ENCODE measurements around the gene TMEM269.

TMEM269 gene

GRCh38 chr1:42835422-42835821, 50.6 kb downstream of the TMEM269 start:
- H3K4me3 Mint-ChIP-seq, result no peak overlapping the region
- no peaks in the 10 kb centered on the region for H3K9me3 Mint-ChIP-seq (ENCODE audit: low read depth)
- H3K36me3 Mint-ChIP-seq, result peaks cover 6% of the 10 kb centered on the region
- H3K4me1 Mint-ChIP-seq (ENCODE audit: low read depth), result no peaks in the 10 kb centered on the region
- H3K27me3 Mint-ChIP-seq, result no peaks in the 10 kb centered on the region
- no peak overlapping the region for H3K27ac Mint-ChIP-seq

DNA sequence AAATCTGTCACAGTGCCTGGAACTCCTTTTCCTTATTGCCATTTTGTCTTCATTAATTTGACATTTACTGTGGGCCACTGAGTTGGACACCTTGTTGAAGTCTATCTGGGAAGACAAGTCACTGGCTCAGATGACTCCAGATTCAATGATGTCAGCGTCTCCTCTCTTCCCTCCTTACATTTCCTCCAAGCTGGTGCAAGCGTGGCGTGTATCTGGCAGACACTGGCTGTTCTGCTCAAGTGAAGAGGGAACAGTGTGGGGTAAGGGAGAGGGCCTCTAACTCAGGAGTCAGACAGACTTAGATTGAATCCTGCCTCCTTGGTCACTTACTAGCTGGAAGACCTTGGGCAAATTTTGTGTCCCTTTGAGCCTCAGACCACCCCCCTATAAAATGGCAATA, 52.9 kb downstream of the TMEM269 start:
- H3K27me3 Mint-ChIP-seq, result no peaks in the 10 kb centered on the region
- H3K4me3 Mint-ChIP-seq, result no peak overlapping the region
- H3K36me3 Mint-ChIP-seq, result peaks cover 3% of the 10 kb centered on the region
- no peaks in the 10 kb centered on the region for H3K4me1 Mint-ChIP-seq (ENCODE audit: low read depth)
- H3K27ac Mint-ChIP-seq, result no peak overlapping the region
- no peaks in the 10 kb centered on the region for H3K9me3 Mint-ChIP-seq (ENCODE audit: low read depth)

- Mint-ChIP-seq H3K27me3 (no peaks in the 10 kb centered on the region), H3K4me1 (ENCODE audit: low read depth) (no peaks in the 10 kb centered on the region), H3K4me3 (no peak overlapping the region), H3K9me3 (ENCODE audit: low read depth) (no peaks in the 10 kb centered on the region), H3K27ac (no peak overlapping the region), H3K36me3 (peaks cover 7% of the 10 kb centered on the region)
Observed at GRCh38 chr1:42838482-42839190, 53.8 kb downstream of the TMEM269 start.

- H3K36me3 Mint-ChIP-seq, result peaks cover 7% of the 10 kb centered on the region
- H3K4me3 Mint-ChIP-seq, result no peak overlapping the region
- H3K9me3 Mint-ChIP-seq (ENCODE audit: low read depth), result no peaks in the 10 kb centered on the region
- H3K27ac Mint-ChIP-seq, result no peak overlapping the region
- no peaks in the 10 kb centered on the region for H3K27me3 Mint-ChIP-seq
- H3K4me1 Mint-ChIP-seq (ENCODE audit: low read depth), result peaks cover 3% of the 10 kb centered on the region
Observed at GRCh38 chr1:42841010-42841409, 56.2 kb downstream of the TMEM269 start.

DNA sequence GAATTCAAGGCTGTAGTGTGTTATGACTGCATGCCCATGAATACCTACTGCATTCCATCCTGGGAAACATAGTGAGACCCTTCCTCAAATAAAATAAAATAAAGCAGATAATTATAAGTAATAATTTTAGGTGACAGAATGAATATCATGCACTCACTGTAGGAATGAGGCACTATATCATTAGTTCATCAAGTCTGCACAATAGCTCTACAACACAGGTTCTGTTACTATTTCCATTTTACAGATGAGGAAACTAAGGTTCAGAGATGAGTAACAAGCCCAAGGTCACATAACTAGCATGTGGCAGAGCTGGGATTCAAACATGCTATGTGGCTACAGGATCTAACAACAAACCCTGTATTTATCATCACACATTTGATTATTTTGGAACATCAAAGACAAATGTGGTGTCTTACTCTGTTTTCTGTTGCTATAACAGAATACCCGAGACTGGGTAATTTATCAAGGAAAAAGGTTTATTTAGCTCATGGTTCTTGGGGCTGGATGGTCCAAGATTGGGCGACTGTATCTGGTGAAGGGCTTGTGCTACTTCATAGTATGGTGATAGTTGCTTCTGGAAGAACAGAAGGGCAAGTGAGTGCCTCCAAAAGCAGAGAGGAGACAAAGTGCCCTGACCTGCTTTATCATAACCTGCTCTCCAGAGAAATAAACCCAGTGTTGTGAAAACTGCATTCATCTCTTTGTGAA, 56.8 kb downstream of the TMEM269 start:
- no peaks in the 10 kb centered on the region for H3K9me3 Mint-ChIP-seq (ENCODE audit: low read depth)
- no peaks in the 10 kb centered on the region for H3K27me3 Mint-ChIP-seq
- peaks cover 7% of the 10 kb centered on the region for H3K36me3 Mint-ChIP-seq
- peaks cover 6% of the 10 kb centered on the region for H3K4me1 Mint-ChIP-seq (ENCODE audit: low read depth)
- no peak overlapping the region for H3K27ac Mint-ChIP-seq
- no peak overlapping the region for H3K4me3 Mint-ChIP-seq

- Mint-ChIP-seq H3K4me1 (ENCODE audit: low read depth) (peaks cover 30% of the 10 kb centered on the region), H3K4me3 (no peak overlapping the region), H3K27ac (no peak overlapping the region), H3K9me3 (ENCODE audit: low read depth) (no peaks in the 10 kb centered on the region), H3K36me3 (peaks cover 7% of the 10 kb centered on the region), H3K27me3 (no peaks in the 10 kb centered on the region)
Observed at GRCh38 chr1:42844592-42845140, 59.9 kb downstream of the TMEM269 start.

DNA sequence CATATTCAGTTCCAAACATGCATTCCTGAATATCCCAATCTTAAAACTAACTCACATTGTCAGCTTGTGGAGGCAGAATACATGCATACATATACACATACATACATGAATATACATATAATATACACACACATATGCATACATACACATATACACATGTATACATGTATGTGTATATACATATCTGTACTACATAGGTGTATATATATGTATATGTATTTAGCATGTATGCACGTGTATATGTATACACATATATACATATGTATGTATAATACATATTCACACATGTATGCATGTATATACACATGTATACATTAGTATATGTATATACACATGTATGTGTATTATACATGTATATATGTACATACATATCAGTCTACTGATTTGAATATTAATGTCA, 60.4 kb downstream of the TMEM269 start:
- no peaks in the 10 kb centered on the region for H3K27me3 Mint-ChIP-seq
- H3K4me3 Mint-ChIP-seq, result no peak overlapping the region
- H3K27ac Mint-ChIP-seq, result no peak overlapping the region
- H3K36me3 Mint-ChIP-seq, result peaks cover 10% of the 10 kb centered on the region
- H3K4me1 Mint-ChIP-seq (ENCODE audit: low read depth), result peaks cover 33% of the 10 kb centered on the region
- no peaks in the 10 kb centered on the region for H3K9me3 Mint-ChIP-seq (ENCODE audit: low read depth)

DNA sequence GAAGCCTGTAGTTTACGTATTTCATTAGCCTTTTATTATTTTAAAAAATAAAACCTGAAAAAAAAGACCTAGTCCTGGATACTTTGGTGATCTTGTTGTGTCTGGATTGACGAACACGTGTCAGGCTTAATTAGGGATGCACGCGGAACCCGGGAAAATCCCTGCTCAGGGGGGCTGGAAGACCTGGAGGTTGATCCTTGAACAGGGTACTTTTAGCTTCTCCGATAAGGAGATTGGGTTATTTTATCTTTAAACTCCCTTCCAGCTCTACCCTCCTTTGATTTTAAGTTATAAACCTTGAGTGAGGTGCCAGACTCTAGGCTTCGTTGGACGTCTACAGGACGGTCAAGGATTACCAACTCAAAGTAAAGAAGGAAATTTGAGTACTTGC, 61.1 kb downstream of the TMEM269 start:
- Mint-ChIP-seq H3K27me3 (no peaks in the 10 kb centered on the region), H3K4me3 (peak overlapping the region; percentile 95), H3K27ac (peak overlapping the region; percentile 92), H3K4me1 (ENCODE audit: low read depth) (peaks cover 33% of the 10 kb centered on the region), H3K36me3 (peaks cover 17% of the 10 kb centered on the region), H3K9me3 (ENCODE audit: low read depth) (no peaks in the 10 kb centered on the region)

GRCh38 chr1:42846257-42847110, 61.7 kb downstream of the TMEM269 start, which contains the start of gene ZNF691:
Gene ZNF691, plus strand, starts transcription at chr1:42846613. Its CDS starts 3,046 bp downstream, at chr1:42849659.
- Mint-ChIP-seq H3K27me3 (no peaks in the 10 kb centered on the region), H3K4me1 (ENCODE audit: low read depth) (peaks cover 33% of the 10 kb centered on the region)

DNA sequence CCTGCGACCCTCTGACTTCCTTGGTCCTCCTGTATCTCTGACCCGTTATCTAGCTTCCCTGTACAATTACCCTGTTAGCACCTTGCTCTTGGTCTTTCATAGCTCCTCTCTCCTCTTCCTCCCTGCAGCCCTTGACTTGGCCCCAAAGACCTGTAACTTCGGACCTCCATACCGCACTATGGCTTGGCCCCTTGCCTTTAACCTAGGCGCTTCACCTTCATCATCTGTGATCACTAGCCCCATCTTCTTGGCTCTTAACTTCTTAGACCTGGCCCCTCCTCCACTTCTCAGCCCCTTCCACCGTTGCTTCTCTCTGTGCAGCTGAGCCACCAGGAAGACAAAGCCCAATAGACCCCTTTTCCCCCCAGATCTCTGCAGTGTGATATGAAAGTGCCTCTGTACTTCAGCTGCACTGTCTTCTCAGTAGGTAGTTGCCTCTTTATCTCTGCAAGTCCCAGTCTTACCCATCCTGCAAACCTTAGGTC, 62.4 kb downstream of the TMEM269 start:
- Mint-ChIP-seq H3K4me1 (ENCODE audit: low read depth) (peaks cover 33% of the 10 kb centered on the region), H3K36me3 (peaks cover 23% of the 10 kb centered on the region)

More at GRCh38 chr1:42846257-42847110, 61.7 kb downstream of the TMEM269 start, which contains the start of gene ZNF691:
- no peaks in the 10 kb centered on the region for H3K9me3 Mint-ChIP-seq (ENCODE audit: low read depth)
- peak within 1 kb of the TSS; percentile 95 for H3K4me3 Mint-ChIP-seq
- H3K27ac Mint-ChIP-seq, result peak within 1 kb of the TSS; percentile 92
- peaks cover 23% of the 10 kb centered on the region for H3K36me3 Mint-ChIP-seq

GRCh38 chr1:42847721-42848460, 63.1 kb downstream of the TMEM269 start:
- Mint-ChIP-seq H3K9me3 (ENCODE audit: low read depth) (no peaks in the 10 kb centered on the region), H3K27me3 (no peaks in the 10 kb centered on the region), H3K36me3 (peaks cover 27% of the 10 kb centered on the region), H3K27ac (peak overlapping the region; percentile 92), H3K4me1 (ENCODE audit: low read depth) (peaks cover 33% of the 10 kb centered on the region), H3K4me3 (peak overlapping the region; percentile 95)

More for the DNA sequence above, 62.4 kb downstream of the TMEM269 start:
- Mint-ChIP-seq H3K27ac (peak overlapping the region; percentile 92), H3K4me3 (peak overlapping the region; percentile 95), H3K9me3 (ENCODE audit: low read depth) (no peaks in the 10 kb centered on the region), H3K27me3 (no peaks in the 10 kb centered on the region)

DNA sequence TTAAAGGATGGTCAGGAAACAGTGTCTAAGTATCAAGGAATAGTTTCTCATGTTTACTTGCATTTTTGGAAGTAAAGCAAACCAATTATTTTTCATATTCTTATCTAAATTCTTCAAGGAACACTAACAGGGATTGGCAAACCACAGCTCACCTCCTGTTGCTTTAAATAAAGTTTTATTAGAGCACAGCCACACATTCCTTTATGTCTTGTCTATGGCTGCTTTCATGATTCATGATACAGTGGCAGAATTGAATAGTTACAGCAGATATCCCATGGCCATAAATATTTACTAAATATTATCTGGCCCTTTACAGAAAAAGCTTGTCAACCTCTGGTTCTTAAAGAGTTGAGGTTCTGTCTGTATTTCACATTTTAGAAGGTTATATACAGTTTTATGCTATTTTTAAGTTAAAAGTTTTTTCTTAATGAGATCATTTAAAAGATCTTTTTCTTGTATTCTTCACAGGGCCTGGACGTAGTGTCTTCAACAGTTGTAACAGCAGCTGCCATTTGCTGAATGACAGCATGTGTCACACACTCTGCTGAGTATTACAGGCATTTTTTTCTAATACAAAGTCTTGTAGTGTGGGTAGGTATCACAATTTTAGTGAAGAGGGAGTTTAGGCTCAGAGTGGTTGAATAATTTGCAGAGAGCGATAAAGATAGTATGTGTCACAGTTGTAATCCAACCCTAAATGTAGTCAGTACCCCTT, 64.2 kb downstream of the TMEM269 start:
- H3K27ac Mint-ChIP-seq, result no peak overlapping the region
- peaks cover 23% of the 10 kb centered on the region for H3K36me3 Mint-ChIP-seq
- H3K4me1 Mint-ChIP-seq (ENCODE audit: low read depth), result peaks cover 33% of the 10 kb centered on the region
- no peaks in the 10 kb centered on the region for H3K27me3 Mint-ChIP-seq
- no peak overlapping the region for H3K4me3 Mint-ChIP-seq
- H3K9me3 Mint-ChIP-seq (ENCODE audit: low read depth), result no peaks in the 10 kb centered on the region

GRCh38 chr1:42849944-42850343, 65.2 kb downstream of the TMEM269 start:
- Mint-ChIP-seq H3K4me1 (ENCODE audit: low read depth) (peaks cover 33% of the 10 kb centered on the region), H3K27ac (no peak overlapping the region), H3K4me3 (no peak overlapping the region), H3K27me3 (no peaks in the 10 kb centered on the region), H3K9me3 (ENCODE audit: low read depth) (no peaks in the 10 kb centered on the region), H3K36me3 (peaks cover 23% of the 10 kb centered on the region)

Measured in activated naive CD8-positive, alpha-beta T cell (primary cell).